CD14-positive monocyte (primary cell): Measurements from ENCODE around the gene ADAMTSL2. TPM values are rescaled to one million over a fixed set of nuclear protein-coding genes. Genes with fewer than 3 reads are reported as not detected.

Experiments used
- DNase-seq, 3 donors: peaks; one replicate each; pipeline ENCODE4 v3.0.0-alpha.2; 2011 to 2022
- H2AFZ ChIP-seq: 2 replicates; pipeline ENCODE4 v1.6.0; 2012; ENCODE audit warnings: mild to moderate bottlenecking, low read depth, low read length, inconsistent platforms; ENCODE audit not compliant: insufficient read depth, poor library complexity, severe bottlenecking
- H3K27ac ChIP-seq, 2 donors: 1 replicate in 1 of 2; 2 replicates in 1 of 2; pipeline ENCODE4 v1.5.1; 2012 to 2013; ENCODE audit warnings: low read length in 2 of 2, control low read depth in 1 of 2, inconsistent platforms in 1 of 2, low read depth in 1 of 2, mild to moderate bottlenecking in 1 of 2
- H3K27me3 ChIP-seq, 2 donors: one replicate each; pipeline versions ENCODE4 v1.6.0 to v1.6.1; 2011 to 2013; ENCODE audit warnings: low read length in 2 of 2; ENCODE audit not compliant: control insufficient read depth in 2 of 2, insufficient read depth in 2 of 2
- H3K36me3 ChIP-seq, 2 donors: replicated peaks in 1 of 2; 1 replicate in 1 of 2; 2 replicates in 1 of 2; pipeline versions ENCODE4 v1.5.1 to v1.6.1; 2012 to 2013; ENCODE audit warnings: low read length in 2 of 2, control low read depth in 1 of 2, inconsistent platforms in 1 of 2, mild to moderate bottlenecking in 1 of 2; ENCODE audit not compliant: insufficient read depth in 2 of 2, control insufficient read depth in 1 of 2
- H3K4me1 ChIP-seq, 2 donors: 1 replicate in 1 of 2; 2 replicates in 1 of 2; pipeline versions ENCODE4 v1.5.1 to v1.6.1; 2012 to 2013; ENCODE audit warnings: low read length in 2 of 2, control low read depth in 1 of 2, inconsistent platforms in 1 of 2, mild to moderate bottlenecking in 1 of 2, moderate library complexity in 1 of 2; ENCODE audit not compliant: insufficient read depth in 2 of 2, control insufficient read depth in 1 of 2
- H3K4me2 ChIP-seq: replicated peaks from 2 replicates; pipeline ENCODE3; 2012; ENCODE audit warnings: low read length, moderate library complexity, mild to moderate bottlenecking; ENCODE audit not compliant: poor library complexity, severe bottlenecking; ENCODE audit errors: extremely low read depth
- H3K4me3 ChIP-seq, 3 experiments: fragments of 200-600 bp in 1 of 3; sonication (generic) in 1 of 3; replicated peaks in 1 of 3; 1 replicate in 2 of 3; 2 replicates in 1 of 3; pipeline ENCODE4 v1.5.1; 2011 to 2013; ENCODE audit warnings: low read length in 3 of 3, mild to moderate bottlenecking in 3 of 3, control low read depth in 2 of 3, low read depth in 2 of 3, inconsistent platforms in 1 of 3, moderate library complexity in 1 of 3
- H3K79me2 ChIP-seq: 2 replicates; pipeline ENCODE4 v1.6.0; 2012; ENCODE audit warnings: mild to moderate bottlenecking, control low read depth, inconsistent platforms, low read length, moderate library complexity; ENCODE audit not compliant: insufficient read depth
- H3K9ac ChIP-seq: 2 replicates; pipeline ENCODE4 v1.6.0; 2017; ENCODE audit warnings: low read length, mild to moderate bottlenecking; ENCODE audit not compliant: insufficient read depth, poor library complexity, severe bottlenecking
- H3K9me3 ChIP-seq, 2 donors: replicated peaks in 1 of 2; 1 replicate in 1 of 2; 2 replicates in 1 of 2; pipeline versions ENCODE4 v1.5.1 to v1.6.1; 2012 to 2013; ENCODE audit warnings: low read length in 2 of 2, control low read depth in 1 of 2; ENCODE audit not compliant: control insufficient read depth in 1 of 2, insufficient read depth in 1 of 2
- H4K20me1 ChIP-seq: 2 replicates; pipeline ENCODE4 v1.6.0; 2012; ENCODE audit warnings: mild to moderate bottlenecking, low read length, control low read depth, moderate library complexity; ENCODE audit not compliant: insufficient read depth
- H3K27ac Mint-ChIP-seq, 7 donors: one replicate each; pipeline ENCODE4 v1.8.0; 2020; ENCODE audit warnings: mild to moderate bottlenecking in 7 of 7, mixed read lengths in 7 of 7, moderate library complexity in 6 of 7, inconsistent platforms in 2 of 7
- H3K27me3 Mint-ChIP-seq, 3 donors: one replicate each; pipeline ENCODE4 v1.8.0; 2021 to 2022; ENCODE audit warnings: low read depth in 3 of 3, mild to moderate bottlenecking in 3 of 3, mixed read lengths in 3 of 3, moderate library complexity in 3 of 3, inconsistent platforms in 1 of 3
- H3K36me3 Mint-ChIP-seq, 2 donors: one replicate each; pipeline ENCODE4 v1.8.0; 2020; ENCODE audit warnings: mixed read lengths in 2 of 2, inconsistent platforms in 1 of 2, mild to moderate bottlenecking in 1 of 2
- H3K4me1 Mint-ChIP-seq: one replicate; pipeline ENCODE4 v1.8.0; 2020; ENCODE audit warnings: mild to moderate bottlenecking, mixed read lengths
- H3K4me3 Mint-ChIP-seq, 2 donors: one replicate each; pipeline ENCODE4 v1.8.0; 2020; ENCODE audit warnings: mild to moderate bottlenecking in 2 of 2, mixed read lengths in 2 of 2, moderate library complexity in 1 of 2
- H3K9me3 Mint-ChIP-seq, 7 donors: one replicate each; pipeline ENCODE4 v1.8.0; 2020 to 2022; ENCODE audit warnings: mixed read lengths in 7 of 7, mild to moderate bottlenecking in 6 of 7, moderate library complexity in 6 of 7, inconsistent platforms in 2 of 7
- WGBS: methylation state at CpG from one replicate; pipeline ENCODE4 v1.1.5; 2013; ENCODE audit warnings: missing lambda C conversion rate; ENCODE audit not compliant: insufficient coverage; 5-methylcytosine and 5-hydroxymethylcytosine counted together
- intact Hi-C, 2 donors: fragments of 100-400 bp; cut with micrococcal nuclease; formaldehyde crosslinking; loops; one replicate each; pipeline versions ENCODE4 v1.15.0 to v1.15.1; 2023
- polyA plus RNA-seq, 3 donors: library from polyadenylated mRNA; depleted of rRNA in 1 of 3; unstranded in 2 of 3; stranded (reverse) in 1 of 3; fragments of 300-500 nt in 2 of 3; fragments of >200 nt in 1 of 3; fragmentation: Illumina TruSeq in 2 of 3; gene quantifications; 1 replicate in 2 of 3; 2 replicates in 1 of 3; pipeline ENCODE4 v1.2.3, GENCODE V29; 2012 to 2021
- TF ChIP-seq, protein P1 (sequence below): fragments of 200-600 bp; IDR thresholded peaks from one replicate; pipeline ENCODE4 v1.8.0; 2022; ENCODE audit warnings: antibody characterized with exemption, mild to moderate bottlenecking

ADAMTSL2 gene
- polyA plus RNA-seq, 3 donors = 0.08 TPM; not detected in 2

DNA sequence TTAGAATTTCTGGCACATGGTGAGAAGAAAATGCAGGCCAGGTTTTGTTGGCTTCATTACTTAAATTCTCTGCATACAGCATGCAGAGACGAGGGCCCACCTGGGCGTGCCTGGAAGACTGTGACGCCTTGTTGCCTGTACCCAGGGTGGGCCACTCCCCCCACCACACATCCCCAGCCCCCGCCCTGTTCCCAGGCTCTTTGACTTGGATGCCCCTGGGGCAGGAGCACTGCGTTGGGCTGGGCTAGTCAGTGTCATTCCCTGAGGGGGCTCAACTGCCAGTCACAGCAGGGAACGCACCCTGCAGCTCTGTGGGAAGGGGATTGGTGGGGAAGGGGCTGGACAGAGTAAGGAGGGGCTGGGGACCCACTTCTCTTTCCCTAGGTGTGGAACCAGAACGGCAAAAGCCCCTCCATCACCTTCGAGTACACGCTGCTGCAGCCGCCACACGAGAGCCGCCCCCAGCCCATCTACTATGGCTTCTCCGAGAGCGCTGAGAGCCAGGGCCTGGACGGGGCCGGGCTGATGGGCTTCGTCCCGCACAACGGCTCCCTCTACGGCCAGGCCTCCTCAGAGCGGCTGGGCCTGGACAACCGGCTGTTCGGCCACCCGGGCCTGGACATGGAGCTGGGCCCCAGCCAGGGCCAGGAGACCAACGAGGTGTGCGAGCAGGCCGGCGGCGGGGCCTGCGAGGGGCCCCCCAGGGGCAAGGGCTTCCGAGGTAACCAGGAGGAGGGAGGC lies 19.6 kb downstream of the ADAMTSL2 start:
- Histone ChIP-seq H3K4me2 (no peak overlapping the region), H3K4me1 (peaks cover 12 to 14% of the 10 kb centered on the region in 2 donors), H3K4me3 (no peak overlapping the region), H3K27ac (no peak overlapping the region), H3K9ac (no peak overlapping the region), H3K27me3 (no peaks in the 10 kb centered on the region), H3K9me3 (no peaks in the 10 kb centered on the region), H3K79me2 (no peaks in the 10 kb centered on the region), H3K36me3 (no peaks in the 10 kb centered on the region), H4K20me1 (no peaks in the 10 kb centered on the region), H2AFZ (no peak overlapping the region)
- H3K9me3 Mint-ChIP-seq = peaks cover 0 to 2% (median 0%) of the 10 kb centered on the region in 7 donors
- DNase-seq = no peak
- H3K27me3 Mint-ChIP-seq = peaks cover 0 to 12% (median 3%) of the 10 kb centered on the region in 3 donors
- intact Hi-C loops = no loop called here
- WGBS = 95% methylated on average over 28 of the region's 31 CpGs
- H3K27ac Mint-ChIP-seq = no peak overlapping the region
- TF ChIP-seq, protein P1, sequence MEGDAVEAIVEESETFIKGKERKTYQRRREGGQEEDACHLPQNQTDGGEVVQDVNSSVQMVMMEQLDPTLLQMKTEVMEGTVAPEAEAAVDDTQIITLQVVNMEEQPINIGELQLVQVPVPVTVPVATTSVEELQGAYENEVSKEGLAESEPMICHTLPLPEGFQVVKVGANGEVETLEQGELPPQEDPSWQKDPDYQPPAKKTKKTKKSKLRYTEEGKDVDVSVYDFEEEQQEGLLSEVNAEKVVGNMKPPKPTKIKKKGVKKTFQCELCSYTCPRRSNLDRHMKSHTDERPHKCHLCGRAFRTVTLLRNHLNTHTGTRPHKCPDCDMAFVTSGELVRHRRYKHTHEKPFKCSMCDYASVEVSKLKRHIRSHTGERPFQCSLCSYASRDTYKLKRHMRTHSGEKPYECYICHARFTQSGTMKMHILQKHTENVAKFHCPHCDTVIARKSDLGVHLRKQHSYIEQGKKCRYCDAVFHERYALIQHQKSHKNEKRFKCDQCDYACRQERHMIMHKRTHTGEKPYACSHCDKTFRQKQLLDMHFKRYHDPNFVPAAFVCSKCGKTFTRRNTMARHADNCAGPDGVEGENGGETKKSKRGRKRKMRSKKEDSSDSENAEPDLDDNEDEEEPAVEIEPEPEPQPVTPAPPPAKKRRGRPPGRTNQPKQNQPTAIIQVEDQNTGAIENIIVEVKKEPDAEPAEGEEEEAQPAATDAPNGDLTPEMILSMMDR = no peak
- no peaks in the 10 kb centered on the region for H3K36me3 Mint-ChIP-seq
- peaks cover 14% of the 10 kb centered on the region for H3K4me1 Mint-ChIP-seq
- H3K4me3 Mint-ChIP-seq = no peak overlapping the region

DNA sequence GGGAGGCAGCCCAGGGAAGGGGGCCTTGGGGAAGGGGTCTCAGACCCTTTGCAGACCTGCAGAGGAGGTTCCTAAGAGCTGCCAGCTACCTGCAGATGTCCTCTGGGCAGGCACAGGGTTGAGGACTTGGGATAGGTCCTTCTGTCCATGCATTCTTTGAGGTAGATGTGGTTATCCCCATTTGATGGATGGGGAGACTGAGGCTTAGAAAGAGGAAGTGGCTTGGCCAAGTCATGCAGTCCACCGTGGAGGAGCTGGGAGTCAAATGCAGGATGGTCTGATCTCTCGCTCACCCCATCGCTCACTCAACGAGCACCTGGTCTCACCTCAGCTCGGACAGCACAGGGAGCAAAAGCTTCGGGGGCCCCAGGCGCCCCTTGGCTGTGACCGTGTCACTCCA lies 20.2 kb downstream of the ADAMTSL2 start:
- H2AFZ ChIP-seq = no peak overlapping the region
- no peak for DNase-seq
- H3K9me3 Mint-ChIP-seq = peaks cover 0 to 2% (median 0%) of the 10 kb centered on the region in 7 donors
- intact Hi-C loops = no loop called here
- peaks cover 12 to 14% of the 10 kb centered on the region in 2 donors for H3K4me1 ChIP-seq
- H3K4me3 Mint-ChIP-seq = no peak overlapping the region
- H3K27me3 ChIP-seq = no peaks in the 10 kb centered on the region
- peaks cover 14% of the 10 kb centered on the region for H3K4me1 Mint-ChIP-seq
- no peaks in the 10 kb centered on the region for H4K20me1 ChIP-seq
- no peak overlapping the region for H3K9ac ChIP-seq
- no peak overlapping the region for H3K27ac Mint-ChIP-seq
- no peak overlapping the region for H3K4me2 ChIP-seq
- no peak overlapping the region for H3K4me3 ChIP-seq
- TF ChIP-seq, protein P1 = no peak
- H3K36me3 ChIP-seq = no peaks in the 10 kb centered on the region
- 84% methylated on average over 8 of the region's 8 CpGs for WGBS
- peaks cover 1 to 12% (median 3%) of the 10 kb centered on the region in 3 donors for H3K27me3 Mint-ChIP-seq
- H3K36me3 Mint-ChIP-seq = no peaks in the 10 kb centered on the region
- H3K9me3 ChIP-seq = no peaks in the 10 kb centered on the region
- H3K27ac ChIP-seq = no peak overlapping the region
- no peaks in the 10 kb centered on the region for H3K79me2 ChIP-seq
